GM12872 (cell line): ENCODE data around the gene PKDCC.

ENCODE experiments used
- CTCF ChIP-seq: IDR thresholded peaks from 3 replicates; pipeline ENCODE4 v1.5.1; 2011; ENCODE audit warnings: low read depth, mild to moderate bottlenecking, low read length, moderate library complexity; ENCODE audit not compliant: insufficient read depth

PKDCC gene

GRCh38 chr2:42008241-42008921, 39.4 kb upstream of the PKDCC start:
- TF ChIP-seq CTCF: no peak

GRCh38 chr2:42009657-42010580, 37.9 kb upstream of the PKDCC start:
- no peak for TF ChIP-seq CTCF

- no peak for TF ChIP-seq CTCF
Observed at GRCh38 chr2:42010743-42011298, 37.0 kb upstream of the PKDCC start.

- TF ChIP-seq CTCF: no peak
Observed at GRCh38 chr2:42012137-42012536, 35.7 kb upstream of the PKDCC start.

- TF ChIP-seq CTCF: no peak
Observed at GRCh38 chr2:42012651-42013050, 35.2 kb upstream of the PKDCC start.

- TF ChIP-seq CTCF: no peak
Observed at GRCh38 chr2:42013409-42013808, 34.4 kb upstream of the PKDCC start.

- TF ChIP-seq CTCF: no peak
Observed at GRCh38 chr2:42021464-42021863, 26.4 kb upstream of the PKDCC start.
